NCI-H2107 treated with DMSO at 0.1 percent for 48 hours (cell line): ENCODE measurements around the gene LUC7L2.
A peak's percentile ranks its signal among the peaks of the same experiment; 100 is the strongest.
"Not testable (repeated sequence)": the region's sequence is repeated elsewhere in the genome, so short reads cannot be mapped to it uniquely, and the experiment has no call there.

Experiments
- DNase-seq: peaks from one replicate; lab custom pipeline; 2025; ENCODE audit not compliant: unreplicated experiment; lab: John Stamatoyannopoulos, UW

The LUC7L2 gene

GRCh38 chr7:139393621-139394211, 34.0 kb downstream of the LUC7L2 start:
- DNase-seq, result no peak

- DNase-seq, result no peak
Measured at GRCh38 chr7:139394540-139394939, 34.8 kb downstream of the LUC7L2 start.

GRCh38 chr7:139396323-139396951, 36.7 kb downstream of the LUC7L2 start:
- DNase-seq, result no peak

GRCh38 chr7:139397192-139397591, 37.5 kb downstream of the LUC7L2 start:
- no peak for DNase-seq

DNA sequence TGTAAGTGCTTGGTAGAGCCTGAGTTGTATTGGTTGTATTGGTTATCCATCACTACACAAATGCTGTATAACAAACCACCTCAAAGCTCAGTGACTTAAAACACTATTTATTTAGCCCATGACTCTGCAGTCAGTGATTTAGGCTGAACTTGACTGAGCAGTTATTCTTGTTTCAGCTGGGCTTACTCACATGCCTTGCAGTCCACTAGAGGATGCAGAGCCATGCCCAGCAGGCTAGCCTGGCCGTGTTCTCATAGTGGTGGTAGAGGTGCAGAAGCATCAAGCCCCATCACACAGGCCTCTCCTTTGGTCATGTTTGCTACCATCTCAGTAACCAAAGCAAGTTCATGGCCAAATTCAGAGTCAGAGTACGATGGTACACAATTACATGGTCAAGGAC, 43.9 kb downstream of the LUC7L2 start:
- no peak for DNase-seq

DNA sequence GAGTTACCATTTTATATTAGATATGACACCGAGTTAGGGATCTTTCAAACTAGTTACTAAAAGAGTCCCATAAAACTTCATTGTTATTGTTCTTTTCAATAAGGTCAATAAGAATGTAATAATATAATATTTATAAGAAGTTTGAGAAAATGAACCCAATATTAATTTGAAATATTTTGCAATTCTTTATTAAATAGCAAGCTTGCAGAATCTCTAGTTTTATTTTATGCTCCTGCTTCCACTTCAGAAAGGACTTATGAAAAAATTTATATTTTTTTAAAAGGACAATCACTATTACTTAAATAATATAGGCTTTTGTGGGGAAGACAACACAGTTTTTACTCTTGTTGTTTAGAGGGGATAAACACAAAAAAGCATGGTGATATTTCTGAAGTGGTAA, 47.9 kb downstream of the LUC7L2 start:
- DNase-seq, result no peak

- DNase-seq, result not testable (repeated sequence)
Measured at GRCh38 chr7:139414743-139415402, 55.2 kb downstream of the LUC7L2 start.

DNA sequence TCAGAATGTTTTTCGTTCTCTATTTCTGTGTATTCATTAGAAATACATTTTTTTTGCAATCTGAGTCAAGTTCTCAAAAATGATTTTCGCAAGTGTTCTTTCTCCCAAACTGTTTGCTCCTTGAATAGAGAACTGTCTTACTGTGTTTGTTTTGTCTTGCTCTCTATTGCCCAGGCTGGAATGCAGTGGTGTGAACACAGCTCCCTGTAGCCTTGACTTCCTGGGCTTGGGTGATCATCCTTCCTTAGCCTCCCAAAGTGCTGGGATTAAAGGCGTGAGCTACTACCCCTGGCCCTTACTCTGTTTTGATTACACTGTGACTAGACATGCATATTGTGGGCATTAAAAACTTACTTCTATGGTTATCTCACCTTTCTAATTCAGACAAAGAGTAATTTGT, 56.7 kb downstream of the LUC7L2 start:
- no peak for DNase-seq

- DNase-seq, result no peak
Measured at GRCh38 chr7:139417478-139417877, 57.8 kb downstream of the LUC7L2 start.

DNA sequence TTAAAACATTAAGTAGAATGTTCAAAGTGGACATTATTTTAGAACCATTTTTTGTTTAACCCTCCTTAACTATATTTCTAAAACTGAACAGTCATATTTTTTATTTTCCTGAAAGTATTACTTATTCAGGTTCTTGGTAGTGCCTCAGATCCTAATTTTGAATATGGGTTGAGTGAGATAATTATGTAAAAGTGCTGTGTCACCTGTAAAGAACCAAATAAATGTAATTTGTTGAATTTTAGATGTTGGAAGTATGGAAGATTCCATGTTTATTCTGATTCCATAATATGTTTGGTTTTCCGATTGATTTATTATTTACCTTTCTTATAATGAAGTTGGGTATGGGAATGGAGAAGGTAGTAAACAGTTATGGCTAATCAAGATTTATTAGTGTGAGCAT, 61.4 kb downstream of the LUC7L2 start:
- DNase-seq, result no peak

GRCh38 chr7:139422126-139422525, 62.4 kb downstream of the LUC7L2 start:
- DNase-seq, result no peak

- no peak for DNase-seq
Measured at GRCh38 chr7:139423091-139423490, 63.4 kb downstream of the LUC7L2 start.

GRCh38 chr7:139424004-139424403, 64.3 kb downstream of the LUC7L2 start:
- no peak for DNase-seq

- DNase-seq, result not testable (repeated sequence)
Measured at GRCh38 chr7:139425701-139426100, 66.0 kb downstream of the LUC7L2 start.

- no peak for DNase-seq
Measured at GRCh38 chr7:139426258-139427028, 66.7 kb downstream of the LUC7L2 start.

- DNase-seq, result no peak
Measured at GRCh38 chr7:139427029-139427420, 67.3 kb downstream of the LUC7L2 start.

DNA sequence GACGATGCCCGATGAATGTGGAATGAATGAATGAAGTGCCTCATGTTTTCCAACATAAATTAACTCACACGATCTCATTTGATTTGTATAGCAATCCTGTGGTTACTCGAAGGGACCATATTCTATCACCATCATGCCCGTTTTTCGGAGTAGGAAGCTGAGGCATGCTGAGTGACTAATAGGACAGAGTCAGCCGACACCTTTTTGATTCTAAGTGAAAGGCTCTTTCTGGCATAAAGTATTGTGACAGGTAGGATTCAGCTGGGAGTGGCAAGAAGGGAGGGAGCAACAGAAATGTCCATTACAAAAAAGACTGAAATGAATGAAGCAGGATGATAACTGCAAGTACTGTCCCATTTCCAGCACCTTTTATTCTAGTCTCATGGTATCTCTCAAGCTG, 68.1 kb downstream of the LUC7L2 start:
- DNase-seq, result no peak

GRCh38 chr7:139429735-139430134, 70.0 kb downstream of the LUC7L2 start:
- DNase-seq, result not testable (repeated sequence)

GRCh38 chr7:139430443-139430842, 70.7 kb downstream of the LUC7L2 start:
- DNase-seq, result no peak

DNA sequence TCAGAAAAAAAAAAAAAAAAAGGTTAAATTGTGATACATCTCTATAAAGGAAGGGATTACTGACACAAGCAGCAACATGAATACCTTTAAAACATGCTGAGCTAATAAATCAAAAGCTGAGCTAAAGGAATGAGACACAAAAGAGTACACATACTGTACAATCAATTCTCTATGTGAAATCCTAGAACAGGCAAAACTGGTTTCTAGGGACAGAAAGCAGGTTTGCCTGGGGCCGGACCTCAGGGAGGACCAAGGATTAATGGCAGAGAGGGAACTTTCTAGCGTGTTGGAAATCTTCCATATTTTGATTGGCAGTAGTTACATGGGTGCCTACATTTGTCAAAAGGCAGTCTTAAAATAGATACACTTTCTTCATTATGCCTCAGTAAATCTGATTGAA, 71.3 kb downstream of the LUC7L2 start:
- no peak for DNase-seq

- DNase-seq, result peak; percentile 28
Measured at GRCh38 chr7:139431459-139431858, 71.8 kb downstream of the LUC7L2 start.

DNA sequence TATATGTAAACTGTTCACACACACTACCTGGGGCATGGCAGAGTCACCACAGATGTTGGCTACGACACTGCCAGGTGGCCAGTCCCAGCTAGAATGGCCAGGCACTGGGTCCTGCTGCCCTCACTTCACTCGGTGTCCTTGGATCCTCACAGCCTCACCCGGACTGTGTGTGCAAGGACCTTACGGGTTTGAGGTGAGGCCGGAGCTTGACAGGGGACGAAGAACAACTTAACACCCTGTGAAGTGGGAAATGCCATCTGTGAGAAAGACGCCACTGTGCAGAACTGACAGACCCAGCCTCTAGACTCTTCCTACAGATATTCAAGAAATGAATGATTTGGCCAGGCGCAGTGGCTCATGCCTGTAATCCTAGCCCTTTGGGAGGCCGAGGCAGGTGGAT, 77.1 kb downstream of the LUC7L2 start:
- no peak for DNase-seq
